ENCODE data around the gene GIMAP1. TPM values are rescaled to one million over a fixed set of nuclear protein-coding genes. Genes with fewer than 3 reads are reported as not detected.
A peak's percentile ranks its signal among the peaks of the same experiment; 100 is the strongest.
"Not testable (repeated sequence)": the region's sequence is repeated elsewhere in the genome, so short reads cannot be mapped to it uniquely, and the experiment has no call there.

The GIMAP1 gene
- polyA plus RNA-seq (2013) = 9.7 TPM

DNA sequence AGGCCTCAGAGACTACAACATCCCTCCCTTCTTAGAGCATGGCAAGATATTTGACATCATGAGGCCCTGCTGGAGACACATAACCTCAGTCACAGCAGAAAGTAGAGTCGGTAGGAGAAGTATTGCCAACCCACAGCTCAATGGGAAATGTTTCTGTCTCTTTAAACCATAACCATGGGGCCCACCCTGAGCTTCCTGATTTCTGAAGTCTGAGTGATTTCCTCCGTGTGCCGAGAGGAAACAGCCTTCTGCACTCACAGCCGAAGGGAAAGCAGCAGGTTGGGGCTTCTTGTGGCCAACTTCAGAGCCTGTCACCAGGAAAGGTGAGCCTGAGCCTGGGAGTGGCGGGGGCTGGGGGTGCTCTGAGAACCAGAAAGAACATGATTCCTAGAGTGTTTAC is at the start of gene GIMAP1:
TSS of gene GIMAP1 (plus strand) at position 246 of the 400 bp plus-strand sequence. CDS start 2,435 bp downstream, outside the sequence.
- H3K36me3 ChIP-seq (ENCODE audit: control insufficient read depth in 4 of 4, insufficient read depth in 4 of 4, low read length in 3 of 4) = peaks cover 0 to 28% (median 14%) of the 10 kb centered on the region in 4 experiments
- H3K9me3 ChIP-seq (ENCODE audit: control extremely low read depth in 1 of 5, control insufficient read depth in 4 of 5, insufficient read depth in 2 of 5, low read depth in 1 of 5, low read length in 4 of 5) = peaks cover 0 to 4% (median 0%) of the 10 kb centered on the region in 5 experiments
- POLR2A ChIA-PET = no interaction called here
- H3K4me3 ChIP-seq (ENCODE audit: control insufficient read depth in 1 of 7, extremely low read depth in 1 of 7, insufficient read depth in 4 of 7, low read depth in 2 of 7, low read length in 6 of 7) = peak within 1 kb of the TSS; percentile 38 to 91 (median 80)
- 0% methylated on average over 4 of the region's 5 CpGs for WGBS (ENCODE audit: insufficient coverage)
- peak; percentile 63 to 93 (median 89) for DNase-seq
- H3K27me3 ChIP-seq (replicated peaks in 2 of 5; ENCODE audit: control insufficient read depth in 4 of 5, insufficient read depth in 5 of 5, low read length in 4 of 5) = no peaks in the 10 kb centered on the region
- peak within 1 kb of the TSS; percentile 25 to 68 for H3K27ac ChIP-seq (ENCODE audit: insufficient read depth in 1 of 2, low read depth in 1 of 2, low read length in 2 of 2, poor library complexity in 1 of 2, severe bottlenecking in 2 of 2)
- CTCF ChIA-PET = interaction anchor here (0.8 to 2.4 kb wide), 9 partner anchors 10 to 267 kb away, joined by 3 to 7 read pairs (median 3); no protein-coding TSS in a partner anchor
- peaks cover 17 to 37% (median 32%) of the 10 kb centered on the region in 4 experiments for H3K4me1 ChIP-seq (ENCODE audit: control extremely low read depth in 1 of 4, control insufficient read depth in 4 of 4, insufficient read depth in 4 of 4, low read length in 3 of 4)

DNA sequence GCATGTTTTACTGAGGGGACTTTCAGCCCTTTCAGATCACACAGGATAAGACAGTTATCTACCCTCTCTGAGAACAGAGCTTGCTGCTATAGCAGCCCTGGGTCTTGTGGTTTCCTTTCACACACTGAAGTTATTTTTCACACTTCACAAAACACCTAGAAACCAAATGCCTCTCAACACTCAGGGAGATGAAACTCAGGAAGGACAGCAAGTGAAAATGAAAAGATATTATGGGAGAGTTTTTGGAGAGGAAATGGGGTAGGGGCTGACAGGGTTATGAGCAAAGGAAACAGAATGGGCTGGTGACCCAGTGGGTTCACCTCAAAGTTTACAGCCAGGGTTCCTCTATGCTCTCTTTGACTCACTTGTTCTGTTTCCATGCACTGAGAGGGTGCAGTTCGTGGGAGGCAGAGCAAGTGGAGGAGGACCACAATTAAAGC is 47.9 kb upstream of the GIMAP1 start:
- peaks cover 0 to 3% (median 0%) of the 10 kb centered on the region in 5 experiments for H3K9me3 ChIP-seq (ENCODE audit: control extremely low read depth in 1 of 5, control insufficient read depth in 4 of 5, insufficient read depth in 2 of 5, low read depth in 1 of 5, low read length in 4 of 5)
- ChIA-PET POLR2A (no interaction called here), CTCF (interaction anchor here (0.7 kb wide), 1 partner anchor 47 kb away, joined by 3 read pairs; no protein-coding TSS in a partner anchor)
- peak; percentile 19 to 82 (median 74) for DNase-seq
- no peaks in the 10 kb centered on the region for H3K27me3 ChIP-seq (replicated peaks in 2 of 5; ENCODE audit: control insufficient read depth in 4 of 5, insufficient read depth in 5 of 5, low read length in 4 of 5)
- H3K4me1 ChIP-seq (ENCODE audit: control extremely low read depth in 1 of 4, control insufficient read depth in 4 of 4, insufficient read depth in 4 of 4, low read length in 3 of 4) = peaks cover 10 to 49% (median 46%) of the 10 kb centered on the region in 4 experiments
- peak overlapping the region; percentile 30 to 41 for H3K27ac ChIP-seq (ENCODE audit: insufficient read depth in 1 of 2, low read depth in 1 of 2, low read length in 2 of 2, poor library complexity in 1 of 2, severe bottlenecking in 2 of 2)
- H3K36me3 ChIP-seq (ENCODE audit: control insufficient read depth in 4 of 4, insufficient read depth in 4 of 4, low read length in 3 of 4) = no peaks in the 10 kb centered on the region
- peak overlapping the region in 1 of 7 experiments; percentile 11 for H3K4me3 ChIP-seq (ENCODE audit: control insufficient read depth in 1 of 7, extremely low read depth in 1 of 7, insufficient read depth in 4 of 7, low read depth in 2 of 7, low read length in 6 of 7)
- WGBS (ENCODE audit: insufficient coverage) = no CpG with 5 or more reads among the region's 1 CpG

DNA sequence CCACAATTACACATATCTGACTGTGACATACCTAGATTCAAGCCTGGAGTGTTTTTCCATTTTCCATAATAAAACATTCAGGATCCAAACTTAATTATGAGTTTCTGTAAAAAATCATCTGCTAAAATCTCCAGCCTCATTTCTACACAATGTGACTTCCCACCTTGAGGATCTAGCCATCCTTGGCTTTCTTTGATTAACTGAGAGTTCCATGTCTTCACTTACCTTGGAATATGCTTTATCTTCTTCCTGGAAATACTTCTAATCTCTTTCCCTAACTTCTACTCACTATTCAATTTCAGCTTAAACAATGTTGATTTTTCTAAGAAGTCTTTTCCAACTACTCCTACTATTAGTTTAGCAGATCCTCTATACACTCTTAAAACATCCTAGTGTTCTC is 47.4 kb upstream of the GIMAP1 start:
- Histone ChIP-seq H3K36me3 (ENCODE audit: control insufficient read depth in 4 of 4, insufficient read depth in 4 of 4, low read length in 3 of 4) (no peaks in the 10 kb centered on the region), H3K4me3 (ENCODE audit: control insufficient read depth in 1 of 7, extremely low read depth in 1 of 7, insufficient read depth in 4 of 7, low read depth in 2 of 7, low read length in 6 of 7) (peak overlapping the region in 1 of 7 experiments; percentile 11), H3K4me1 (ENCODE audit: control extremely low read depth in 1 of 4, control insufficient read depth in 4 of 4, insufficient read depth in 4 of 4, low read length in 3 of 4) (peaks cover 7 to 44% (median 42%) of the 10 kb centered on the region in 4 experiments), H3K27me3 (replicated peaks in 2 of 5; ENCODE audit: control insufficient read depth in 4 of 5, insufficient read depth in 5 of 5, low read length in 4 of 5) (no peaks in the 10 kb centered on the region), H3K9me3 (ENCODE audit: control extremely low read depth in 1 of 5, control insufficient read depth in 4 of 5, insufficient read depth in 2 of 5, low read depth in 1 of 5, low read length in 4 of 5) (peaks cover 0 to 3% (median 0%) of the 10 kb centered on the region in 5 experiments), H3K27ac (ENCODE audit: insufficient read depth in 1 of 2, low read depth in 1 of 2, low read length in 2 of 2, poor library complexity in 1 of 2, severe bottlenecking in 2 of 2) (peak overlapping the region; percentile 30 to 41)
- no peak for DNase-seq
- ChIA-PET CTCF (no interaction called here), POLR2A (interaction anchor here (0.7 kb wide), 1 partner anchor 223 kb away, joined by 5 read pairs; no protein-coding TSS in a partner anchor)

DNA sequence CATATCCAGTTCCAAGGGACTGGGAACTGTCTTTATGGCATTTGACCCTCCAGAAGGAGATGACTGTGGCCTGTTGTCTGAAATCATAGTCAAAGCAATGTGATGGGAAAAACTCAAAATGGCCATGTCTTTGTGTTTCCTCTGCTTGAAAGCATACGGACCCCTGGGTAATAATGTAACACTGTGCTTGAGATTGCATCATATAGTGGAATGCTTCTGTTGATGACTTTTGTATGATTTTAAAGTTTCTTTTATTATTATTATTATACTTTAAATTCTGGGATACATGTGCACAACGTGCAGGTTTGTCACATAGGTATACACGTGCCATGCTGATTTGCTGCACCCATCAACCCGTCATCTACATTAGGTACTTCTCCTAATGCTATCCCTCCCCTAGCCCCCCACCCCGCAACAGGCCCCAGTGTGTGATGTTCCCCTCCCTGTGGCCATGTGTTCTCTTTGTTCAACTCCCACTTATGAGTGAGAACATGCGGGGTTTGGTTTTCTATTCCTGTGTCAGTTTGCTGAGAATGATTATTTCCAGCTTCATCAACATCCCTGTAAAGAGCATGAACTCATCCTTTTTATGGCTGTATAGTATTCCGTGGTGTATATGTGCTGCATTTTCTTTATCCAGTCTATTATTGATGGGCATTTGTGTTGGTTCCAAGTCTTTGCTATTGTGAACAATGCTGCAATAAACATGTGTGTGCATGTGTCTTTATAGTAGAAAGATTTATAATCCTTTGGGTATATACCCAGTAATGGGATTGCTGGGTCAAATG is 44.4 kb upstream of the GIMAP1 start:
- H3K9me3 ChIP-seq (ENCODE audit: control extremely low read depth in 1 of 5, control insufficient read depth in 4 of 5, insufficient read depth in 2 of 5, low read depth in 1 of 5, low read length in 4 of 5); POLR2A ChIA-PET; H3K27me3 ChIP-seq (replicated peaks in 2 of 5; ENCODE audit: control insufficient read depth in 4 of 5, insufficient read depth in 5 of 5, low read length in 4 of 5); H3K4me3 ChIP-seq (ENCODE audit: control insufficient read depth in 1 of 7, extremely low read depth in 1 of 7, insufficient read depth in 4 of 7, low read depth in 2 of 7, low read length in 6 of 7); H3K36me3 ChIP-seq (ENCODE audit: control insufficient read depth in 4 of 4, insufficient read depth in 4 of 4, low read length in 3 of 4); H3K27ac ChIP-seq (ENCODE audit: insufficient read depth in 1 of 2, low read depth in 1 of 2, low read length in 2 of 2, poor library complexity in 1 of 2, severe bottlenecking in 2 of 2); DNase-seq: not testable (repeated sequence)
- WGBS (ENCODE audit: insufficient coverage) = 97% methylated on average over 4 of the region's 7 CpGs
- CTCF ChIA-PET = interaction anchor here (1.3 kb wide), 1 partner anchor 85 kb away, joined by 3 read pairs; no protein-coding TSS in a partner anchor
- H3K4me1 ChIP-seq (ENCODE audit: control extremely low read depth in 1 of 4, control insufficient read depth in 4 of 4, insufficient read depth in 4 of 4, low read length in 3 of 4) = peaks cover 10 to 37% (median 29%) of the 10 kb centered on the region in 4 experiments

DNA sequence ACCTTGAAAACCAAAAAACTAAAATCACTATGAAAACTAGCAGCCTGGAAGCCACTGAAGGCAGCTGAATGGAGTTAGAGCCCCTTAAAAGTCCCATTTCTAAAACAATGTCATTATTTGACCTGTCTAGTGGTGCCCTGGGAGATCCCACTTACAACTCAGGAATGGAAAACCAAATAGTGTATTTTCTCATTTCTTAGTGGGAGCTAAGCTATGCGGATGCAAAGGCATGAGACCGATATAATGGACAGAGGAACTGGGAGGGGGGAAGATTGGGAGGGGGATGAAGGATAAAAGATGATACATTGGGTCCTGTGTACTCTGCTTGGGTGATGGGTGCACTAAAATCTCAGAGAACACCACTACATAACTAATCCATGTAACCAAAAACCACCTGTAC is 40.7 kb upstream of the GIMAP1 start:
- Histone ChIP-seq H3K27ac (ENCODE audit: insufficient read depth in 1 of 2, low read depth in 1 of 2, low read length in 2 of 2, poor library complexity in 1 of 2, severe bottlenecking in 2 of 2) (no peak overlapping the region), H3K4me1 (ENCODE audit: control extremely low read depth in 1 of 4, control insufficient read depth in 4 of 4, insufficient read depth in 4 of 4, low read length in 3 of 4) (peaks cover 8 to 29% (median 17%) of the 10 kb centered on the region in 4 experiments), H3K9me3 (ENCODE audit: control extremely low read depth in 1 of 5, control insufficient read depth in 4 of 5, insufficient read depth in 2 of 5, low read depth in 1 of 5, low read length in 4 of 5) (no peaks in the 10 kb centered on the region), H3K27me3 (replicated peaks in 2 of 5; ENCODE audit: control insufficient read depth in 4 of 5, insufficient read depth in 5 of 5, low read length in 4 of 5) (no peaks in the 10 kb centered on the region), H3K4me3 (ENCODE audit: control insufficient read depth in 1 of 7, extremely low read depth in 1 of 7, insufficient read depth in 4 of 7, low read depth in 2 of 7, low read length in 6 of 7) (peak overlapping the region in 3 of 7 experiments; percentile 0 to 52 (median 28)), H3K36me3 (ENCODE audit: control insufficient read depth in 4 of 4, insufficient read depth in 4 of 4, low read length in 3 of 4) (no peaks in the 10 kb centered on the region)
- no peak for DNase-seq
- ChIA-PET POLR2A (no interaction called here), CTCF (interaction anchor here (1.3 kb wide), 1 partner anchor 111 kb away, joined by 3 read pairs; no protein-coding TSS in a partner anchor)
- WGBS (ENCODE audit: insufficient coverage) = no CpG with 5 or more reads among the region's 2 CpGs

DNA sequence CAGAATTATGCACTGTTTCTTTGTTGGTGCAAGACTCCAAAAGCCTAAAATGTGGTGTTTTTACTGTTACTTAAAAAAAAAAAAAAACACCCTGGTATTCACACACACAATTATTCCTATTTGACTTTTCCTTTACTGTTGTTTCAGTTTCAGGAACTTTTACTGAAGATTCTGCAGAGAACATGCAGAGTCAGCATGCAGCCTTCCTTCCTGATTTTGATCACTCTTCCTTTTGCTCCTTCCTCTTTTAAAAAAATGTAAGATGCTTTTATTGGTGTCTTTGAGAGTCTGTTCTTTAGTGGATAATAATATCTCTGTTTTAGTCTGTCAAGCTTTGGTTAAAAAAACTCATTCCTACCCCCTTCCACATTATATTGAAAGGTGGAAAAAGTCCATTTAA is 40.1 kb upstream of the GIMAP1 start:
- H3K9me3 ChIP-seq (ENCODE audit: control extremely low read depth in 1 of 5, control insufficient read depth in 4 of 5, insufficient read depth in 2 of 5, low read depth in 1 of 5, low read length in 4 of 5); H3K27me3 ChIP-seq (replicated peaks in 2 of 5; ENCODE audit: control insufficient read depth in 4 of 5, insufficient read depth in 5 of 5, low read length in 4 of 5); H3K27ac ChIP-seq (ENCODE audit: insufficient read depth in 1 of 2, low read depth in 1 of 2, low read length in 2 of 2, poor library complexity in 1 of 2, severe bottlenecking in 2 of 2); H3K36me3 ChIP-seq (ENCODE audit: control insufficient read depth in 4 of 4, insufficient read depth in 4 of 4, low read length in 3 of 4): not testable (repeated sequence)
- Histone ChIP-seq H3K4me1 (ENCODE audit: control extremely low read depth in 1 of 4, control insufficient read depth in 4 of 4, insufficient read depth in 4 of 4, low read length in 3 of 4) (peaks cover 8 to 29% (median 17%) of the 10 kb centered on the region in 4 experiments), H3K4me3 (ENCODE audit: control insufficient read depth in 1 of 7, extremely low read depth in 1 of 7, insufficient read depth in 4 of 7, low read depth in 2 of 7, low read length in 6 of 7) (peak overlapping the region in 2 of 7 experiments; percentile 28 to 55)
- DNase-seq = peak; percentile 36 to 59 (median 45)
- POLR2A ChIA-PET = interaction anchor here (0.9 kb wide), 1 partner anchor 227 kb away, joined by 3 read pairs; no protein-coding TSS in a partner anchor
- CTCF ChIA-PET = interaction anchor here (1.3 kb wide), 1 partner anchor 111 kb away, joined by 3 read pairs; no protein-coding TSS in a partner anchor

DNA sequence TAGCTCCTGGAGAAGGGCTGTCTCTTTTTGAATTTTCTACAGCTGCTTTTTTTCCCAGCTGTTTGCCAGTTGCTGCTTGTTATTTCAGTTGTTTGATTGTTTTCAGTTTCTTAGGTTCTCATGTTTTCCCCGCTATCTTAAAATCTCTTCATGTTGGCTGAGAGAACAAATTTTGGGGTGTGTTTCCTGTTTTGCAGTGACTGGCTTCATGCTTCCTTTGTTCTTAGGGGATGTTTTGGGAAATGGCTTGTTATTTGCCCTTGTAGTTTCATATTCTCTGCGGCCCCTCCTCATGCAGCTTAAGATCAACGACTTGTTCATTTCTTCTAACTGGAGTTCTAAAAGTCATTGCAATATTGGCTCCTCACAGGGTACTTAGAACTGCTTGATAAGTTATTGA is 39.6 kb upstream of the GIMAP1 start:
- not testable (repeated sequence) for H3K27me3 ChIP-seq (replicated peaks in 2 of 5; ENCODE audit: control insufficient read depth in 4 of 5, insufficient read depth in 5 of 5, low read length in 4 of 5); H3K9me3 ChIP-seq (ENCODE audit: control extremely low read depth in 1 of 5, control insufficient read depth in 4 of 5, insufficient read depth in 2 of 5, low read depth in 1 of 5, low read length in 4 of 5); H3K27ac ChIP-seq (ENCODE audit: insufficient read depth in 1 of 2, low read depth in 1 of 2, low read length in 2 of 2, poor library complexity in 1 of 2, severe bottlenecking in 2 of 2); H3K36me3 ChIP-seq (ENCODE audit: control insufficient read depth in 4 of 4, insufficient read depth in 4 of 4, low read length in 3 of 4)
- POLR2A ChIA-PET = interaction anchor here (0.9 kb wide), 1 partner anchor 228 kb away, joined by 3 read pairs; no protein-coding TSS in a partner anchor
- Histone ChIP-seq H3K4me1 (ENCODE audit: control extremely low read depth in 1 of 4, control insufficient read depth in 4 of 4, insufficient read depth in 4 of 4, low read length in 3 of 4) (peaks cover 8 to 29% (median 17%) of the 10 kb centered on the region in 4 experiments), H3K4me3 (ENCODE audit: control insufficient read depth in 1 of 7, extremely low read depth in 1 of 7, insufficient read depth in 4 of 7, low read depth in 2 of 7, low read length in 6 of 7) (peak overlapping the region in 2 of 7 experiments; percentile 42 to 55)
- CTCF ChIA-PET = interaction anchor here (1.3 kb wide), 1 partner anchor 112 kb away, joined by 3 read pairs; no protein-coding TSS in a partner anchor
- peak in 2 of 3 donors; percentile 57 to 71 for DNase-seq
- WGBS (ENCODE audit: insufficient coverage) = no CpG with 5 or more reads among the region's 3 CpGs

All from common myeloid progenitor, CD34-positive (primary cell).